SK-N-SH (cell line): ENCODE data around the gene MGST2. TPM values are rescaled to one million over a fixed set of nuclear protein-coding genes. Genes with fewer than 3 reads are reported as not detected.

Experiments used
- CTCF ChIA-PET: fragments of 300-600, 350-600 bp; formaldehyde crosslinking; extraction: SDS; loops from one replicate; lab custom pipeline; 2021; lab: Yijun Ruan, JAX
- POLR2A ChIA-PET: fragments of 350-600 bp; sonication (Branson Sonifier 250); formaldehyde crosslinking; extraction: SDS; loops from one replicate; lab custom pipeline; 2020; ENCODE audit warnings: antibody characterized with exemption, inconsistent platforms; lab: Yijun Ruan, JAX
- DNase-seq: peaks from one replicate; pipeline ENCODE4 v3.0.0; 2012
- H2AFZ ChIP-seq: fragments of 200-600 bp; sonication (generic); 2 replicates; pipeline ENCODE4 v1.8.1; 2016; ENCODE audit warnings: antibody characterized with exemption, mild to moderate bottlenecking, low read depth
- H3F3A ChIP-seq: fragments of 200-600 bp; sonication (generic); replicated peaks from 2 replicates; pipeline ENCODE3; 2016; ENCODE audit warnings: antibody characterized with exemption, mild to moderate bottlenecking; ENCODE audit not compliant: insufficient read depth
- H3K27ac ChIP-seq, 2 experiments: fragments of 200-500 bp in 1 of 2; fragments of 200-600 bp in 1 of 2; sonication (Bioruptor generic) in 1 of 2; sonication (generic), shearing (Covaris generic) in 1 of 2; 2 replicates each; pipeline versions ENCODE4 v1.5.1 to v1.6.1; 2014 to 2016; ENCODE audit warnings: low read depth in 2 of 2, inconsistent platforms in 1 of 2, low read length in 1 of 2, mild to moderate bottlenecking in 1 of 2, mixed read lengths in 1 of 2
- H3K27me3 ChIP-seq: fragments of 200-600 bp; sonication (generic), shearing (Covaris generic); 2 replicates; pipeline ENCODE4 v1.6.1; 2016; ENCODE audit warnings: mixed run types; ENCODE audit not compliant: insufficient read depth
- H3K36me3 ChIP-seq, 2 experiments: fragments of 200-500 bp in 1 of 2; fragments of 200-600 bp in 1 of 2; sonication (Bioruptor generic) in 1 of 2; sonication (generic) in 1 of 2; replicated peaks in 1 of 2; 2 replicates each; pipeline versions ENCODE3 to v1.5.1; 2014 to 2016; ENCODE audit warnings: low read length in 1 of 2, mild to moderate bottlenecking in 1 of 2; ENCODE audit not compliant: insufficient read depth in 2 of 2, control insufficient read depth in 1 of 2
- H3K4me1 ChIP-seq, 2 experiments: fragments of 200-500 bp in 1 of 2; fragments of 200-600 bp in 1 of 2; sonication (Bioruptor generic) in 1 of 2; sonication (generic), shearing (Covaris generic) in 1 of 2; 2 replicates each; pipeline versions ENCODE4 v1.5.1 to v1.6.1; 2014 to 2016; ENCODE audit warnings: low read depth in 1 of 2, low read length in 1 of 2, mixed run types in 1 of 2; ENCODE audit not compliant: insufficient read depth in 2 of 2, control insufficient read depth in 1 of 2
- H3K4me2 ChIP-seq: fragments of 200-600 bp; sonication (generic), shearing (Covaris generic); 2 replicates; pipeline ENCODE4 v1.6.1; 2017; ENCODE audit warnings: mixed run types
- H3K4me3 ChIP-seq, 2 experiments: fragments of 200-500 bp in 1 of 2; fragments of 200-600 bp in 1 of 2; sonication (Bioruptor generic) in 1 of 2; sonication (generic), shearing (Covaris generic) in 1 of 2; 2 replicates each; pipeline versions ENCODE4 v1.5.1 to v1.8.1; 2014 to 2016; ENCODE audit warnings: low read depth in 2 of 2, inconsistent platforms in 1 of 2, low read length in 1 of 2, mild to moderate bottlenecking in 1 of 2, mixed read lengths in 1 of 2, moderate library complexity in 1 of 2
- H3K79me2 ChIP-seq: fragments of 200-600 bp; sonication (generic); 2 replicates; pipeline ENCODE4 v1.8.1; 2017; ENCODE audit warnings: mild to moderate bottlenecking; ENCODE audit not compliant: insufficient read depth
- H3K9ac ChIP-seq: fragments of 200-600 bp; sonication (generic); 2 replicates; pipeline ENCODE4 v1.6.1; 2017; ENCODE audit warnings: mixed run types
- H3K9me2 ChIP-seq: fragments of 200-600 bp; sonication (generic); 2 replicates; pipeline ENCODE4 v1.6.1; 2017; ENCODE audit warnings: mixed run types
- H3K9me3 ChIP-seq: fragments of 200-600 bp; sonication (generic); 2 replicates; pipeline ENCODE4 v1.6.1; 2017; ENCODE audit warnings: mixed run types, mild to moderate bottlenecking, moderate library complexity
- H4K20me1 ChIP-seq: fragments of 200-600 bp; sonication (generic); 2 replicates; pipeline ENCODE4 v1.6.1; 2017; ENCODE audit warnings: mild to moderate bottlenecking, mixed run types; ENCODE audit not compliant: insufficient read depth
- CHD2 ChIP-seq: fragments of 150-350 bp; IDR thresholded peaks from 2 replicates; pipeline ENCODE4 v1.6.1; 2018; ENCODE audit warnings: low read length; ENCODE audit not compliant: partially characterized antibody
- ELF1 ChIP-seq: IDR thresholded peaks from 2 replicates; pipeline ENCODE4 v1.4.0; 2012
- EP300 ChIP-seq, 2 experiments: IDR thresholded peaks; 2 replicates each; pipeline versions ENCODE4 v1.4.0 to v1.6.1; 2012; ENCODE audit warnings: borderline replicate concordance in 1 of 2, low read depth in 1 of 2, low read length in 1 of 2
- FOSL2 ChIP-seq: IDR thresholded peaks from 2 replicates; pipeline ENCODE4 v1.4.0; 2012; ENCODE audit warnings: low read depth, mild to moderate bottlenecking, moderate library complexity, borderline replicate concordance
- FOXJ3 ChIP-seq: sonication (generic); formaldehyde crosslinking; IDR thresholded peaks from 2 replicates; pipeline ENCODE4 v1.5.1; 2020; ENCODE audit warnings: mild to moderate bottlenecking, missing genetic modification reagents
- GATA2 ChIP-seq: sonication (generic); formaldehyde crosslinking; IDR thresholded peaks from 2 replicates; pipeline ENCODE4 v1.5.0; 2020; ENCODE audit warnings: mild to moderate bottlenecking, missing genetic modification reagents
- MXI1 ChIP-seq: IDR thresholded peaks from 2 replicates; pipeline ENCODE4 v1.6.1; 2012; ENCODE audit warnings: mild to moderate bottlenecking, low read depth, low read length, improper control_type of control experiment
- RAD21 ChIP-seq: IDR thresholded peaks from 2 replicates; pipeline ENCODE4 v1.6.1; 2012; ENCODE audit warnings: mild to moderate bottlenecking, low read length
- RCOR1 ChIP-seq: fragments of 150-350 bp; IDR thresholded peaks from 2 replicates; pipeline ENCODE4 v1.6.1; 2017; ENCODE audit warnings: antibody characterized with exemption, low read length
- RFX5 ChIP-seq: IDR thresholded peaks from 2 replicates; pipeline ENCODE4 v1.6.1; 2012; ENCODE audit warnings: mild to moderate bottlenecking, improper control_type of control experiment, low read length
- RXRA ChIP-seq: IDR thresholded peaks from 2 replicates; pipeline ENCODE4 v1.4.0; 2012; ENCODE audit warnings: low read depth, mild to moderate bottlenecking, borderline replicate concordance
- SIN3A ChIP-seq: IDR thresholded peaks from 2 replicates; pipeline ENCODE4 v1.6.1; 2012; ENCODE audit warnings: low read depth, mild to moderate bottlenecking, low read length, moderate library complexity, borderline replicate concordance
- SMC3 ChIP-seq: IDR thresholded peaks from 2 replicates; pipeline ENCODE4 v1.6.1; 2012; ENCODE audit warnings: low read depth, low read length, improper control_type of control experiment
- TAF1 ChIP-seq: IDR thresholded peaks from 2 replicates; pipeline ENCODE4 v1.6.1; 2012; ENCODE audit warnings: low read depth, mild to moderate bottlenecking, low read length, moderate library complexity, borderline replicate concordance
- YY1 ChIP-seq: IDR thresholded peaks from 2 replicates; pipeline ENCODE4 v1.4.0; 2012; ENCODE audit warnings: low read depth, mild to moderate bottlenecking
- WGBS: methylation state at CpG from one replicate; pipeline ENCODE4 v1.1.6; 2017; ENCODE audit warnings: low lambda C conversion rate; 5-methylcytosine and 5-hydroxymethylcytosine counted together
- polyA plus RNA-seq, 3 experiments: library from polyadenylated mRNA; depleted of rRNA; stranded (reverse); fragments of >200 nt; gene quantifications; 2 replicates each; pipeline ENCODE4 v1.2.3, GENCODE V29; 2012
- TF ChIP-seq, protein P1 (sequence below): IDR thresholded peaks from 2 replicates; pipeline ENCODE4 v1.4.0; 2012; ENCODE audit warnings: low read depth
- TF ChIP-seq, protein P2 (sequence below): IDR thresholded peaks from 2 replicates; pipeline ENCODE4 v1.4.0; 2012; ENCODE audit warnings: low read depth, borderline replicate concordance
- TF ChIP-seq, protein P3 (sequence below): fragments of 200-600 bp; sonication (generic); IDR thresholded peaks from 2 replicates; pipeline ENCODE4 v1.6.1; 2017; ENCODE audit warnings: antibody characterized with exemption, mild to moderate bottlenecking, moderate library complexity

Gene MGST2
- polyA plus RNA-seq, 1 of the 3 experiments (the other 2 are of a cell fraction), result 26.5 TPM

DNA sequence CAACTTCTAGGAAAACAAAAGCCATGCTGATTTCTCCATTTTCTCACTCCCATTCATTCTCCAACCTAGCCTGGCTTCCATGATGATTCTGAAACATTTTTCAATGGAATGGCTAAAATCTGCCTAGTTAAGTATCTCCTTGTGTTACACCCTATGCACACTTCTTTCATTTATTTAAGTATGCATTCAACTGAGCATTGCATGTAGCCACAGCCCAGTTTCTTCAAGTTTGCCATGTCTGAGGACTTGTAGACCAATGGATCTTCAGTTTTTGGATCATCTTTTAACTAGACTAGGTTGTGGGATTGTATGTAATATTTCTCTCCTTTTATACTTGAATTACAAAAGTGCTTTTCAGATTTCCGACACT lies 35.5 kb upstream of the MGST2 start:
- no peak overlapping the region for H3K4me3 ChIP-seq
- TF ChIP-seq, protein P1, sequence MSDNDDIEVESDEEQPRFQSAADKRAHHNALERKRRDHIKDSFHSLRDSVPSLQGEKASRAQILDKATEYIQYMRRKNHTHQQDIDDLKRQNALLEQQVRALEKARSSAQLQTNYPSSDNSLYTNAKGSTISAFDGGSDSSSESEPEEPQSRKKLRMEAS, result no peak
- TF ChIP-seq GATA2 (CRISPR knock-in tag), result no peak
- no peak for TF ChIP-seq RXRA
- TF ChIP-seq MXI1, result no peak
- no peak for TF ChIP-seq RCOR1
- TF ChIP-seq ELF1, result no peak
- no peak for TF ChIP-seq SMC3
- TF ChIP-seq RFX5, result no peak
- TF ChIP-seq SIN3A, result no peak
- TF ChIP-seq TAF1, result no peak
- TF ChIP-seq, protein P2, sequence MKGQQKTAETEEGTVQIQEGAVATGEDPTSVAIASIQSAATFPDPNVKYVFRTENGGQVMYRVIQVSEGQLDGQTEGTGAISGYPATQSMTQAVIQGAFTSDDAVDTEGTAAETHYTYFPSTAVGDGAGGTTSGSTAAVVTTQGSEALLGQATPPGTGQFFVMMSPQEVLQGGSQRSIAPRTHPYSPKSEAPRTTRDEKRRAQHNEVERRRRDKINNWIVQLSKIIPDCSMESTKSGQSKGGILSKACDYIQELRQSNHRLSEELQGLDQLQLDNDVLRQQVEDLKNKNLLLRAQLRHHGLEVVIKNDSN, result no peak
- no peak for TF ChIP-seq EP300 (IDR thresholded peaks at IDR 0.05; ENCODE audit: borderline replicate concordance in 1 of 2, low read depth in 1 of 2, low read length in 1 of 2)
- no peaks in the 10 kb centered on the region for H3K79me2 ChIP-seq
- H2AFZ ChIP-seq, result no peak overlapping the region
- ChIA-PET POLR2A (no interaction called here), CTCF (no interaction called here)
- H3F3A ChIP-seq, result no peaks in the 10 kb centered on the region
- DNase-seq, result no peak
- no peak overlapping the region for H3K9ac ChIP-seq
- H3K36me3 ChIP-seq, result no peaks in the 10 kb centered on the region
- no peaks in the 10 kb centered on the region for H3K9me3 ChIP-seq
- no peak overlapping the region for H3K4me2 ChIP-seq
- H3K27me3 ChIP-seq, result no peaks in the 10 kb centered on the region; the same call in 1 of the 2 replicates
- H3K27ac ChIP-seq, result no peak overlapping the region
- H3K9me2 ChIP-seq, result no peaks in the 10 kb centered on the region
- no peaks in the 10 kb centered on the region; a peak in 1 of 4 replicates for H3K4me1 ChIP-seq
- 62% methylated on average over 1 of the region's 1 CpG for WGBS
- H4K20me1 ChIP-seq, result no peaks in the 10 kb centered on the region

DNA sequence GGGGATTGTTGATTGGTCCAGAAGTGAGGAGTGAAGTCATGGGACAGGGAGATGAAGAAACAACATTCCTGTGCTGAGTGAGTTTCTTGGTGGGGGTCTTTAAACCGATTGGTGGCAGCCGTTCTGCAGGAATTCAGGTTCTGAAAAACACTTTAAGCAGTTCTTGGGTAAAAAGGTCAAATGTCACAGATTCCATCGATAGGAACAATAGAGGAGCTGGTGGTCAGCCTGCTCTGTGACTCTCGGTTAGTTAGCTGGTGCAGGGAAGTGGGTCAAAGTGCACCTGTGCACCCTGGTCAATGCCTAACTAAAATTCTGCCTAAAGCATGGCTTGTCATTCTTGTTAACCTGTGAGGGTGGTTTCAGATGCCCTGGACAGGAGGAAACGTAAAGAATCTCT lies 34.6 kb upstream of the MGST2 start:
- no peak overlapping the region for H3K9ac ChIP-seq
- no peak overlapping the region for H3K4me2 ChIP-seq
- H3F3A ChIP-seq, result no peaks in the 10 kb centered on the region
- H3K79me2 ChIP-seq, result no peaks in the 10 kb centered on the region
- CTCF ChIA-PET, result interaction anchor here (1.1 to 1.6 kb wide), 4 partner anchors 20 to 28 kb away, joined by 3 to 7 read pairs (median 6); no protein-coding TSS in a partner anchor
- H2AFZ ChIP-seq, result no peak overlapping the region
- 61% methylated on average over 5 of the region's 5 CpGs for WGBS
- POLR2A ChIA-PET, result no interaction called here
- TF ChIP-seq EP300 (IDR thresholded peaks at IDR 0.05; ENCODE audit: borderline replicate concordance in 1 of 2, low read depth in 1 of 2, low read length in 1 of 2) (no peak), CHD2 (no peak), RXRA (no peak), FOSL2 (no peak), GATA2 (CRISPR knock-in tag) (no peak), FOXJ3 (no peak), RAD21 (no peak), SMC3 (no peak), RCOR1 (no peak), YY1 (no peak)
- TF ChIP-seq, protein P3, sequence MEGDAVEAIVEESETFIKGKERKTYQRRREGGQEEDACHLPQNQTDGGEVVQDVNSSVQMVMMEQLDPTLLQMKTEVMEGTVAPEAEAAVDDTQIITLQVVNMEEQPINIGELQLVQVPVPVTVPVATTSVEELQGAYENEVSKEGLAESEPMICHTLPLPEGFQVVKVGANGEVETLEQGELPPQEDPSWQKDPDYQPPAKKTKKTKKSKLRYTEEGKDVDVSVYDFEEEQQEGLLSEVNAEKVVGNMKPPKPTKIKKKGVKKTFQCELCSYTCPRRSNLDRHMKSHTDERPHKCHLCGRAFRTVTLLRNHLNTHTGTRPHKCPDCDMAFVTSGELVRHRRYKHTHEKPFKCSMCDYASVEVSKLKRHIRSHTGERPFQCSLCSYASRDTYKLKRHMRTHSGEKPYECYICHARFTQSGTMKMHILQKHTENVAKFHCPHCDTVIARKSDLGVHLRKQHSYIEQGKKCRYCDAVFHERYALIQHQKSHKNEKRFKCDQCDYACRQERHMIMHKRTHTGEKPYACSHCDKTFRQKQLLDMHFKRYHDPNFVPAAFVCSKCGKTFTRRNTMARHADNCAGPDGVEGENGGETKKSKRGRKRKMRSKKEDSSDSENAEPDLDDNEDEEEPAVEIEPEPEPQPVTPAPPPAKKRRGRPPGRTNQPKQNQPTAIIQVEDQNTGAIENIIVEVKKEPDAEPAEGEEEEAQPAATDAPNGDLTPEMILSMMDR, result no peak
- H3K36me3 ChIP-seq, result no peaks in the 10 kb centered on the region
- no peak overlapping the region for H3K27ac ChIP-seq
- DNase-seq, result no peak
- H3K4me3 ChIP-seq, result no peak overlapping the region
- H3K9me3 ChIP-seq, result no peaks in the 10 kb centered on the region
- no peaks in the 10 kb centered on the region for H3K9me2 ChIP-seq
- no peaks in the 10 kb centered on the region for H4K20me1 ChIP-seq
- H3K4me1 ChIP-seq, result no peaks in the 10 kb centered on the region
- no peaks in the 10 kb centered on the region; the same call in 1 of the 2 replicates for H3K27me3 ChIP-seq
